ENCODE measurements around the gene IFT74.

- TF ChIP-seq CTCF (IDR thresholded peaks at IDR 0.05 in 4 of 5, conservative IDR thresholded peaks at IDR 0.05 in 1 of 5) (no peak), POLR2A (IDR thresholded peaks at IDR 0.05) (no peak)
These were observed 98.6 kb downstream of the IFT74 start for GRCh38 chr9:27054841-27055240.
